ENCODE measurements around the gene ITGA1.

DNA sequence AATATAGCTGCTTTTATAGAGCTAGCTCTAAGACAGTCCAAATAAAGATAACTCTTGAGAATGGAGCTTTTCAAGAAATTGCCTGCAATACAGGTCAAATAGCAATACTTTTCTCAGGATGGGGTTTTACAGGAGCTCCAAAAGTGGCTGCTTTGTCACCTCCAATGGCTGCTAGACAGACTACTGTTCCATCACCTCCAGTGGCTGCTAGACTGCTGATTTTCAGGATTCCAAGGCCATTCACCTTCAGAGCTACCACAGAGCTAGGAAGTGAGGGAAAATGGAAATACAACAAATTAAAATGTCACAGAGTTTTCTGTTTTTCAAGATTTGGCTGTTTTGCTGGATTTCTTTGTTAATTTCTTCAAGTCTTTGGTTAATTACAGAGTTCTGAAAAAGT is 8.5 kb upstream of the ITGA1 start:
- no peak for TF ChIP-seq CTCF (IDR thresholded peaks at IDR 0.05)
- TF ChIP-seq ZFX (IDR thresholded peaks at IDR 0.05; ENCODE audit: borderline replicate concordance): no peak
